GOT3 (cell line): ENCODE results near the gene GMDS.

Experiments
- DNase-seq: peaks from one replicate; lab custom pipeline; 2025; ENCODE audit warnings: mixed read lengths; lab: John Stamatoyannopoulos, UW

GMDS gene

DNA sequence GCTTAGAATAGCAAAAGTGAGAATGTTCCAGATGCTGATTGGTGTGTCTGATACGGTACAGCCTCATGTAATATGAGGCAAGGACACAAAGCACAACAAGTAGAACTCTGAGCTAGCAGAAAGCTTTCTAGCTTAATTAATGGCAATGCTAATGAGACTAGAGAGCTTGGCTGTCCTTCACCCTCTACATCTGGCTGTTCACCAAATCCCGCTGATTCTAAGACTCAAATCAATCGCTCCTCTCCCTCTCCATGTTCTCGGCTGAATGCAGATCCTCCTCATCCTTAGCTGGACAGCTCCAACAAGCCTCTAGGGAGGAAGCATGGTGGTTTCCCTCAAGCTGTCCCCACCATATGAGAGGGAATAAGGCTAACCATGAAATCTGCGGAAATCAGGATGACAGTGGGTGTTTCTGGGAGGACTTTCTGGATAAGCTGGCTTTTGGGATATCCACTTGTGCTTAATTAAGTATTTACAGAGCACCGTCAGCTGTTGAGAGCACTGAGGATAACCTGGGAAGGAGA lies 506.8 kb downstream of the GMDS start:
- no peak for DNase-seq

DNA sequence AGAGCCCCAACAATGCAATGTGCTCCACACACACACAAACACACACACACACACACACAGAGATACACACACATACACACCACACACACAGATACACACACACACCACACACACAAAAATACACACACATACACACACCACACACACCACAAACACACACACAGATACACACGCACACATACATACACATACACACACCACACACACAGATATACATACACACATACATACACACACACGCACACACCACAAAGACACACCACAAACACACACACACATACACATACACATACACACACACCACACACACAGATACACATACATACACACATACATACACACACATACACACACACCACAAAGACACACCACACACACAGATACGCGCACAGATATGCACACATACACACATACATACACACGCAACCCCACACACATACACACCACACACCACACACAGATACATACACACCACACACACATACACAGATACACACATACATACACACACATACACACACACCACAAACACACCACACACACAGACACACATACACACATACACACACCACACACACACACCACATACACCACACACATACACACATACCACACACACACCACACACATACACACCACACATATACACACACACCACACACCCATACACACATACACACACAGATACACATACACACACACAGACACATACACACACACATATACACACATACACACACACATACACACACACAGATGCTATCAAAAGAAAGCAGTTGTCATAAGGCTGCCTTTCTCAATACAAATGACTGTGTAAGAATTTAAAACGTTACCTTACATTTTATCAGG lies 507.7 kb downstream of the GMDS start:
- DNase-seq = no peak

GRCh38 chr6:1736346-1737105 lies 508.9 kb downstream of the GMDS start:
- DNase-seq = no peak

DNA sequence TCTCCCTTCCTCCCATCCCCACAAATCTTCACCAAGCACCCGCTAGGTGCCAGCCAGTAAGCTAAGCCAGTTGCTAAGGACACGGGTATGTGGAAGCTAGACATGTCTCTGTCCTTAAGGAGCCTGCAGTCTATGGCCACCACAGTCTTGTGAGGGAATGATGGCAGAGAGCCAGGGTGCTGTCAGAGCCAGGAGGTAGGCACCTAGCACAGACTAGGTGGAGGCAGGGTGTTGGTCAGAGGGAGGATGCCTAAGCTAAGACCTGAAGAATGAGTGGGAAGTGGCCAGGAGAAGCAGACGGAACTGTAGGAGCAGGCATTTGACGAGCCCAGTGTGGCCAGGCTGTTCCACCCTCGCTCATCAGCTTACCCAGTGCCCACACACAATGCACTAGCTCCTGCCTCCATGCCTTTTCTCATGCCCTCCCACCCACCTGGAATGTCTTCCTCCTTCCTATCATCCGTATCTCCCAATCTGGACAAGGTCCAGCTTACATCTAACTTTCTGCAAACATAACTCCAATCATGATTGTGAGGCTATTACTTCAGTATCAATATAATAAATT lies 510.1 kb downstream of the GMDS start:
- no peak for DNase-seq

DNA sequence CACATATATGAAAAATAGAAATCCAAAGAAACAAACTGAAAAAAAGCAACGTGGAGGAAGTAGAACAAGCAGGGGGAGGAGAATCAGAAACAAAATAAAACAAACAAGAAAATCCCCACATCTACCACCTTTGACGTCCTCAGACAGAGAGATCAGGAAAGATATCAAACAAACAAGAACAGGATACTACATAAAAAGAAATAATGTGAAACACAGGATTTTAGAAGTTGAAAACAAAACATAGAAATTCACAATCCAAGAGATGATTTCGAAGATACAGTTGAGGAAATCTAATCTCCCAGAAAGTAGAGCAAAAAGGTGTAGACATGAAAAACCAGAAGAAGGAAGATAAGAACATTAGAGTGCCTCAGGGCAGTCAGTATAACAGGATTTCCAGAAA lies 514.5 kb downstream of the GMDS start:
- no peak for DNase-seq

- no peak for DNase-seq
Measured at GRCh38 chr6:1729750-1730140, 515.7 kb downstream of the GMDS start.

- DNase-seq = no peak
Measured at GRCh38 chr6:1729133-1729749, 516.2 kb downstream of the GMDS start.

DNA sequence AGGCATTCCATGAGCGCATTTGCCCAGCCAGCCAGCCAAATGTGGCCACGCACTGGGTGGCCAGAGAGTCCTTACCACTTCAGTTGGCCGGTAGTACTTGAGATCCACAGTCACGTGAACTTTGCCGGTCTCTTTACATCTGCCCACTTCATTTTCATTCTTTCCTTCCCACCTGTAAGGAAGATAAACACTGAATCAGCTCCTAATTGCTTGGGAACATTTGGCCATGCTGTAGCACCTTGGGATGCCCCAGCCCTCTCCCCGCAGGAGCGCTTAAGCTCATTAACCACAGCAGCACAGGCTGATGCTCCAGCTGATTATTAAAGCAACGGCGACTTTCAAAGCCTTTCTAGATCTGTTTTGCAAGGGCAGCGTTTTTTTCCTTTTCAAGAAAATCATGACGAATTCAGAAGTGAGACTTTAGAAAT lies 519.0 kb downstream of the GMDS start:
- no peak for DNase-seq

GRCh38 chr6:1724616-1725015 lies 520.8 kb downstream of the GMDS start:
- no peak for DNase-seq

DNA sequence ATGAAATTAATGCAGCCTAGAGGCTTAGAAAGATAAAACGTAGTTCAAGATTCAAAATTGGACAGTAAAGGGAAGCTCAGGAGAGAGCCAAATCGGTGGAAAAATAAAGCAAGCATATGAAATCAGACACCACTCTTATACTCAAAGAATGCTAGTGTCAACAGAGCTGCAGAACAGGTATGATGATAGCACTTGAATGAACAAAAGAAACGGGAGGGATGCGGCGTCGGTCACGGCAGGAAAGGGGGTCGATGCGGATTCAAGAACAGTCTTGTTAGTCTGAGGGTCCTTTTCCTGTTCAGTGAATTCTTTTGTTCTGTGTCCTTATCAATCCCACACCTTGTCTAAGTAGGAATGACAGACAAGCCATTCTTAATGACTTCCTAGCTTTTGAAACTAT lies 521.3 kb downstream of the GMDS start:
- DNase-seq = no peak

- DNase-seq = no peak
Measured at GRCh38 chr6:1722801-1723200, 522.6 kb downstream of the GMDS start.

- DNase-seq = no peak
Measured at GRCh38 chr6:1720620-1721322, 524.6 kb downstream of the GMDS start.

GRCh38 chr6:1719922-1720321 lies 525.5 kb downstream of the GMDS start:
- DNase-seq = no peak

GRCh38 chr6:1716868-1717267 lies 528.5 kb downstream of the GMDS start:
- DNase-seq = no peak

- DNase-seq = no peak
Measured at GRCh38 chr6:1716396-1716795, 529.0 kb downstream of the GMDS start.

GRCh38 chr6:1715336-1715735 lies 530.1 kb downstream of the GMDS start:
- DNase-seq = no peak

DNA sequence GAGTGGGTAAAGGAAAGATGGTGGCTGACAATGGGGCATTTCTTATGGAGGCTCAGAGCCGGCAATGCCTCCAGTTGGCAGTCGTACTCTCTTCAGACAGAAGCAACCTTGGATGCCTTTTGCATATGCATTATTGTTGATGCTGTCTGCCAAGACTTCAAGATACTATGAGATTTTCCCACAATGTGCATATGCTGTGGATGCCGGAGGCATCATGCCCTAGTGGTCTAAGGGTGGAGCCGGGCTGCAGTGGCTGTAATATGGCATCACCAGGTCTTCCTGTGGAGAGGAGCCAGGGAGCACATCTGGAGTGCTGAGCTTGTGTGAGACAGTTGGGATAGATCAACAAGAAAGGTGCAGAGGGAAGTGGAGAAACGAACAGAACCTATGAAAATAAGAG lies 530.8 kb downstream of the GMDS start:
- no peak for DNase-seq

DNA sequence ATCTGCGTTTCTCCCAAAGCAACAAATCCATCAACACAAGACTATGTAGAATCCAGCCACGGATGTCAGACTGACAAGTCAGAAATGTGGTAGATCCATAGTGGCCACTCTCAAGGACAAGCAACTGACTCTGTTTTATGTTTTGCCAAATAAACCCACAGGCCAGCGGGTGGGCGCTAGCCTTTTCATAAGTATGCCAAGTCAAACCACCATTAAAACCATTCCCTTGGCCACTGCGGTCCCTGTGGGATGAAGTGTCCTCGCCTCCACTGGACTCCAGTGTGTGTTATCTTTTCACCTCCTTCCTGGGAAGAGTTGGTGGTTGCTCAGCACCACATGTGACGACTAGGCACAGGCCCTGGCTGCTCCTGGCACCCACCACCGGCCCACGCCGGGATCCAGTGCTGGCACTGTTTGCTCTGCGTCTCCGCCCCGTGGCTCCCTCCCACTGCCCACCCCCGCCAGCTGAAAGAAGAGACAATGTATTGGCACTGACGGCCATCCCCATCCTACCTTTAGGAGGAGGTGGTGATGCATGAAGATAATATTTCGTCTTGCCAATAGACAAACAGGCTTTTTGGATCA lies 532.3 kb downstream of the GMDS start:
- no peak for DNase-seq

GRCh38 chr6:1712451-1712850 lies 533.0 kb downstream of the GMDS start:
- no peak for DNase-seq

GRCh38 chr6:1711136-1711535 lies 534.3 kb downstream of the GMDS start:
- DNase-seq = no peak

DNA sequence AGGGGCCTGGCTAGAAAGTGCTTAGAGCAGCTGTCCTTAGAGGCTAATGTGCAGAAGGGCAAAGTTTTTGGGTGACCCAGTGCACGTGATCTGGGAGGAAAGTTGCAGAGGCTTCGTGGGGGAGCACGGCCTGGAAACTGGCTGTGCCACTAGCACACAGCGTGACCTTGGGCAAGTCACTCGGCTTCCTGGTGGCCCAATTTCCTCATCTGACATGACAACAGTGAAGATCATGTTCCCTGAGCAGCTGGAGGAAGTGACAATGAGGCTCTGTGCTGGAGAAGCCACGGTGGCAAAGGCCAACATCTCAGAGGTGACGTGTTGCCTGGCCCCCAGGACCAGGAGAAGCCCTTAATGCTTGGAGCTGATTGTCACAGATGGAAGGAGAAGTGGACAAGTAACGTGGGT lies 536.2 kb downstream of the GMDS start:
- no peak for DNase-seq
